ENCODE data around the gene CNIH1.
"Not testable (repeated sequence)": the region's sequence is repeated elsewhere in the genome, so short reads cannot be mapped to it uniquely, and the experiment has no call there.

CNIH1 gene

DNA sequence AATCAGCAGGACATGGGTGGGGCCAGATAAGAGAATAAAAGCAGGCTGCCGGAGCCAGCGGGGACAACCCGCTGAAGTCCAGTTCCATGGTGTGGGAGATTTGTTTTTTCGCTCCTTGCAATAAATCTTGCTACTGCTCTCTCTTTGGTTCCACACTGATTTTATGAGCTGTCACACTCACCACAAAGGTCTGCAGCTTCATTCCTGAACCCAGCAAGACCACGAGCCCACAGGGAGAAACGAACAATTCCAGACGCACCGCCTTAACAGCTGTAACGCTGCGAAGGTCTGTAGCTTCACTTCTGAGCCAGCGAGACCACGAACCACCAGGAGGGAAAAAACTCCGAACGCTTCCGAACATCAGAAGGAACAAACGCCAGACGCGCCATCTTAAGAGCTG, 2.8 kb upstream of the CNIH1 start:
- Histone ChIP-seq H3K4me3 (replicated peaks; ENCODE audit: insufficient read depth, low read length) (no peak overlapping the region), H3K27ac (replicated peaks) (no peak overlapping the region), H3K27me3 (ENCODE audit: insufficient read depth, poor library complexity, severe bottlenecking) (no peaks in the 10 kb centered on the region)
- DNase-seq (ENCODE audit: low read depth in 1 of 2, low spot score in 1 of 2), result no peak
- no peak for TF ChIP-seq GABPA (IDR thresholded peaks at IDR 0.05; ENCODE audit: low read depth)
- no peak for TF ChIP-seq SPI1 (IDR thresholded peaks at IDR 0.05; ENCODE audit: borderline replicate concordance, low read depth)
- TF ChIP-seq, protein P1, sequence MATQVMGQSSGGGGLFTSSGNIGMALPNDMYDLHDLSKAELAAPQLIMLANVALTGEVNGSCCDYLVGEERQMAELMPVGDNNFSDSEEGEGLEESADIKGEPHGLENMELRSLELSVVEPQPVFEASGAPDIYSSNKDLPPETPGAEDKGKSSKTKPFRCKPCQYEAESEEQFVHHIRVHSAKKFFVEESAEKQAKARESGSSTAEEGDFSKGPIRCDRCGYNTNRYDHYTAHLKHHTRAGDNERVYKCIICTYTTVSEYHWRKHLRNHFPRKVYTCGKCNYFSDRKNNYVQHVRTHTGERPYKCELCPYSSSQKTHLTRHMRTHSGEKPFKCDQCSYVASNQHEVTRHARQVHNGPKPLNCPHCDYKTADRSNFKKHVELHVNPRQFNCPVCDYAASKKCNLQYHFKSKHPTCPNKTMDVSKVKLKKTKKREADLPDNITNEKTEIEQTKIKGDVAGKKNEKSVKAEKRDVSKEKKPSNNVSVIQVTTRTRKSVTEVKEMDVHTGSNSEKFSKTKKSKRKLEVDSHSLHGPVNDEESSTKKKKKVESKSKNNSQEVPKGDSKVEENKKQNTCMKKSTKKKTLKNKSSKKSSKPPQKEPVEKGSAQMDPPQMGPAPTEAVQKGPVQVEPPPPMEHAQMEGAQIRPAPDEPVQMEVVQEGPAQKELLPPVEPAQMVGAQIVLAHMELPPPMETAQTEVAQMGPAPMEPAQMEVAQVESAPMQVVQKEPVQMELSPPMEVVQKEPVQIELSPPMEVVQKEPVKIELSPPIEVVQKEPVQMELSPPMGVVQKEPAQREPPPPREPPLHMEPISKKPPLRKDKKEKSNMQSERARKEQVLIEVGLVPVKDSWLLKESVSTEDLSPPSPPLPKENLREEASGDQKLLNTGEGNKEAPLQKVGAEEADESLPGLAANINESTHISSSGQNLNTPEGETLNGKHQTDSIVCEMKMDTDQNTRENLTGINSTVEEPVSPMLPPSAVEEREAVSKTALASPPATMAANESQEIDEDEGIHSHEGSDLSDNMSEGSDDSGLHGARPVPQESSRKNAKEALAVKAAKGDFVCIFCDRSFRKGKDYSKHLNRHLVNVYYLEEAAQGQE (IDR thresholded peaks at IDR 0.05; ENCODE audit: insufficient replicate concordance, low read depth), result no peak

DNA sequence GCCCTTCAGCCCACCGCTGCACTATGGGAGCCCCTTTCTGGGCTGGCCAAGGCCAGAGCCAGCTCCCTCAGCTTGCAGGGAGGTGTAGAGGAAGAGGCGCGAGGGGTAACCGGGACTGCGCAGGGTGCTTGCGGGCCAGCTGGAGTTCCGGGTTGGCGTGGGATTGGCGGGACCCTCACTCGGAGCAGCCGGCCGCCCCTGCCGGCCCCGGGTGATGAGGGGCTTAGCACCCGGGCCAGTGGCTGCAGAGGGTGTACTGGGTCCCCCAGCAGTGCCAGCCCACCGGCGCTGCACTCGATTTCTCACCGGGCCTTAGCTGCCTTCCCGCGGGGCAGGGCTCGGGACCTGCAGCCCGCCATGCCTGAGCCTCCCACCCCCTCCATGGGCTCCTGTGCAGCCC, 1.8 kb upstream of the CNIH1 start:
- H3K27me3 ChIP-seq (ENCODE audit: insufficient read depth, poor library complexity, severe bottlenecking); H3K4me3 ChIP-seq (replicated peaks; ENCODE audit: insufficient read depth, low read length); DNase-seq (ENCODE audit: low read depth in 1 of 2, low spot score in 1 of 2); H3K27ac ChIP-seq (replicated peaks): not testable (repeated sequence)

DNA sequence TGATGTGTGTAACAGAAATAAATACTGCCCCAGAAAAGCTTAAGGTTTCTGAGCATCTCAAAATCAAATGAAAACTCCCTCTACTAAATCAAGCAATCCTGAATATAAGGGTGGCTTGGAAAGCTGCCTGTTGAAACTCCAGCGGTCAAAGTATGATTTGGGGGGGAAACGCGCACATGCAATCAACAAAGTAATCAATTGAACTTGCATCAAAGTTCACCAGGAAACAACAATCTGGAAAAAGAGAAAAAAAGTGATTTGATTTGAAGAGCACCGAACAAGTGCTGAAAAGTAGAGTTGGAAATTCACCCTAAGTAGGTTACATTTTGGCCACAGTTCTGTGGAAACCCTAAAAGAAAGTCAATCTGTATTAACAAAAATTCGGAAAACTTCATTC, 700 bp downstream of the CNIH1 start:
- H3K27me3 ChIP-seq (ENCODE audit: insufficient read depth, poor library complexity, severe bottlenecking), result no peaks in the 10 kb centered on the region
- TF ChIP-seq POLR2AphosphoS5 (IDR thresholded peaks at IDR 0.05; ENCODE audit: low read depth) (no peak), GABPA (IDR thresholded peaks at IDR 0.05; ENCODE audit: low read depth) (no peak), SPI1 (IDR thresholded peaks at IDR 0.05; ENCODE audit: borderline replicate concordance, low read depth) (no peak)
- TF ChIP-seq, protein P2, sequence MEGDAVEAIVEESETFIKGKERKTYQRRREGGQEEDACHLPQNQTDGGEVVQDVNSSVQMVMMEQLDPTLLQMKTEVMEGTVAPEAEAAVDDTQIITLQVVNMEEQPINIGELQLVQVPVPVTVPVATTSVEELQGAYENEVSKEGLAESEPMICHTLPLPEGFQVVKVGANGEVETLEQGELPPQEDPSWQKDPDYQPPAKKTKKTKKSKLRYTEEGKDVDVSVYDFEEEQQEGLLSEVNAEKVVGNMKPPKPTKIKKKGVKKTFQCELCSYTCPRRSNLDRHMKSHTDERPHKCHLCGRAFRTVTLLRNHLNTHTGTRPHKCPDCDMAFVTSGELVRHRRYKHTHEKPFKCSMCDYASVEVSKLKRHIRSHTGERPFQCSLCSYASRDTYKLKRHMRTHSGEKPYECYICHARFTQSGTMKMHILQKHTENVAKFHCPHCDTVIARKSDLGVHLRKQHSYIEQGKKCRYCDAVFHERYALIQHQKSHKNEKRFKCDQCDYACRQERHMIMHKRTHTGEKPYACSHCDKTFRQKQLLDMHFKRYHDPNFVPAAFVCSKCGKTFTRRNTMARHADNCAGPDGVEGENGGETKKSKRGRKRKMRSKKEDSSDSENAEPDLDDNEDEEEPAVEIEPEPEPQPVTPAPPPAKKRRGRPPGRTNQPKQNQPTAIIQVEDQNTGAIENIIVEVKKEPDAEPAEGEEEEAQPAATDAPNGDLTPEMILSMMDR (IDR thresholded peaks at IDR 0.05; ENCODE audit: insufficient read depth, low read length), result no peak
- TF ChIP-seq, protein P1 (IDR thresholded peaks at IDR 0.05; ENCODE audit: insufficient replicate concordance, low read depth), result no peak
- DNase-seq (ENCODE audit: low read depth in 1 of 2, low spot score in 1 of 2), result no peak
- H3K4me3 ChIP-seq (replicated peaks; ENCODE audit: insufficient read depth, low read length), result peak overlapping the region; percentile 66
- H3K27ac ChIP-seq (replicated peaks), result peak overlapping the region; percentile 45

DNA sequence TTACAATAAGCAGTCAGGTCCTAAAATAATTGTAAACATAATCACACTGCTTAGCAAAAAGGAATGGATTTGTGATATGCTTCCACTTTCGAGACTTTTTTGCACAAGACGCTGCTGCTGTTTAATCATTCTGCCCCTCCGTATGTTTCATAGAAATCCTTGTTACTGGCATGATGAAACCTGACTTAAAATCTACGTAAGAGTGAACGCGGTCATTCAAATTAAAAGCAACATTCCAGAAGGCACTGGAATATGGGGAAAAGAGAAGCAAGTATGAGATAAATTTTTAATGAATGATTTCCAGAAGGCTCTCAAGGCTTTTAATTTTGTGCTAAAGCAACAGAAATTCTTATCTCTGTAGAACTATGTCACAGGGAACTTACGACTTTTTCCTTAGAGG, 1.1 kb downstream of the CNIH1 start:
- no peaks in the 10 kb centered on the region for H3K27me3 ChIP-seq (ENCODE audit: insufficient read depth, poor library complexity, severe bottlenecking)
- H3K27ac ChIP-seq (replicated peaks), result peak overlapping the region; percentile 45
- DNase-seq (ENCODE audit: low read depth in 1 of 2, low spot score in 1 of 2), result no peak
- peak overlapping the region; percentile 66 for H3K4me3 ChIP-seq (replicated peaks; ENCODE audit: insufficient read depth, low read length)
- TF ChIP-seq POLR2AphosphoS5 (IDR thresholded peaks at IDR 0.05; ENCODE audit: low read depth), result no peak
- no peak for TF ChIP-seq GABPA (IDR thresholded peaks at IDR 0.05; ENCODE audit: low read depth)
- TF ChIP-seq, protein P2 (IDR thresholded peaks at IDR 0.05; ENCODE audit: insufficient read depth, low read length), result no peak

DNA sequence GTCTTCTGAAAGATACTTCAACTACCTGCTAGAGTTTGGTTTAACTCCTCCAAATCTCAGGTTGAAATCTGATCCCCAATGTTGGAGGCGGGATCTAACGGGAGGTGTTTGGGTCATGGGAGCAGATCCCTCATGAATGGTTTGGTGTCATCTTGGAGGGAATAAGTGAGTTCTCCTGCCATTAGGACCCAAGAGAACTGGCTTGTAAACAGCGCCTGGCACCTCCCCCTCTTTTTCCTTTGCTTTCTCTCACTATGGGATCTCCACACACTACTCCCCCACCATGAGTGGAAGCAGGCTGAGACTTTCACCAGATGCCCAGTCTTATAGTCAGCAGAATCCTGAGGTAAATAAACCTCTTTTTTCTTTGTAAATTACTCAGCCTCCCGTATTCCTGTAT, 2.5 kb downstream of the CNIH1 start:
- Histone ChIP-seq H3K27me3 (ENCODE audit: insufficient read depth, poor library complexity, severe bottlenecking) (no peaks in the 10 kb centered on the region), H3K27ac (replicated peaks) (no peak overlapping the region), H3K4me3 (replicated peaks; ENCODE audit: insufficient read depth, low read length) (no peak overlapping the region)
- no peak for TF ChIP-seq SPI1 (IDR thresholded peaks at IDR 0.05; ENCODE audit: borderline replicate concordance, low read depth)
- TF ChIP-seq, protein P2 (IDR thresholded peaks at IDR 0.05; ENCODE audit: insufficient read depth, low read length), result no peak
- TF ChIP-seq GABPA (IDR thresholded peaks at IDR 0.05; ENCODE audit: low read depth), result no peak
- TF ChIP-seq, protein P1 (IDR thresholded peaks at IDR 0.05; ENCODE audit: insufficient replicate concordance, low read depth), result no peak
- no peak for DNase-seq (ENCODE audit: low read depth in 1 of 2, low spot score in 1 of 2)

DNA sequence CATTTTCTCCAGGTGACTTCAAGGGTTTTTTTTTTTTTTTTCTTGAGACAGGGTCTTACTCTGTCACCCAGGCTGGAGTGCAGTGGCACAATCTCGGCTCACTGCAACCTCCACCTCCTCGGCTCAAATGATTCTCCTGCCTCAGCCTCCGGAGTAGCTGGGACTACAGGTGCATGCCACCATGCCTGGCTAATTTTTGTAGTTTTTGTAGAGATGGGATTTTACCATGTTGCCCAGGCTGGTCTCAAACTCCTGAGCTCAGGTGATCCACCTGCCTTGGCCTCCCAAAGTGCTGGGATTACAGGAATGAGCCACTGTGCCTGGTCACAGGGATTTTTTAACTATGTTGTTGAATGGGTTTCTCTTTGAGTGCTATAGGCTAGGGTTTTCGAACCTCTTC, 3.2 kb downstream of the CNIH1 start:
- not testable (repeated sequence) for H3K27ac ChIP-seq (replicated peaks); DNase-seq (ENCODE audit: low read depth in 1 of 2, low spot score in 1 of 2); H3K27me3 ChIP-seq (ENCODE audit: insufficient read depth, poor library complexity, severe bottlenecking); H3K4me3 ChIP-seq (replicated peaks; ENCODE audit: insufficient read depth, low read length)

All from HL-60 (cell line).